ENCODE data around the gene MAMDC2.

DNA sequence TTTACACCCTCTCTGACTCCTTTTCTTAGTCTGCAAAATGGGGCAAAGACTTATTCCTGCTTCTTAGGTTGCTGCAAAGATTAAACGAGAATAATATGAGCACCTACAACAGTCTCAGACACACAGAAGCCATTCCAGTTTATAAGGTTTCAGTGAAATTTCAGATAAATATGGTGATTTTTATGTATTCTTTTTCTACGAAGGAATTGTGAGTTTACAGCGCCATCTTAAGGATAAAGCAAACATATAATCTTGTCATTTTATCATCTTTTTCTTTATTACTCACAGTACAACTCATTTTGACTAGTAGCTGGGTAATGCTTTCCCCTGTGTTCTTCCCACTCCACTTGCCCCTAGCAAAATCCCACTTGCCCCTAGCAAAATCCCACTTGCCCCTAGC is 185.9 kb downstream of the MAMDC2 start:
- TF ChIP-seq, protein P1, sequence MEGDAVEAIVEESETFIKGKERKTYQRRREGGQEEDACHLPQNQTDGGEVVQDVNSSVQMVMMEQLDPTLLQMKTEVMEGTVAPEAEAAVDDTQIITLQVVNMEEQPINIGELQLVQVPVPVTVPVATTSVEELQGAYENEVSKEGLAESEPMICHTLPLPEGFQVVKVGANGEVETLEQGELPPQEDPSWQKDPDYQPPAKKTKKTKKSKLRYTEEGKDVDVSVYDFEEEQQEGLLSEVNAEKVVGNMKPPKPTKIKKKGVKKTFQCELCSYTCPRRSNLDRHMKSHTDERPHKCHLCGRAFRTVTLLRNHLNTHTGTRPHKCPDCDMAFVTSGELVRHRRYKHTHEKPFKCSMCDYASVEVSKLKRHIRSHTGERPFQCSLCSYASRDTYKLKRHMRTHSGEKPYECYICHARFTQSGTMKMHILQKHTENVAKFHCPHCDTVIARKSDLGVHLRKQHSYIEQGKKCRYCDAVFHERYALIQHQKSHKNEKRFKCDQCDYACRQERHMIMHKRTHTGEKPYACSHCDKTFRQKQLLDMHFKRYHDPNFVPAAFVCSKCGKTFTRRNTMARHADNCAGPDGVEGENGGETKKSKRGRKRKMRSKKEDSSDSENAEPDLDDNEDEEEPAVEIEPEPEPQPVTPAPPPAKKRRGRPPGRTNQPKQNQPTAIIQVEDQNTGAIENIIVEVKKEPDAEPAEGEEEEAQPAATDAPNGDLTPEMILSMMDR (IDR thresholded peaks at IDR 0.05) = peak in 4 of 6 experiments; percentile 8 to 59 (median 48)
- no peak for TF ChIP-seq POLR2A (IDR thresholded peaks at IDR 0.05)

Data from thyroid gland (tissue), 4 donors.